BLaER1 treated with 17β-estradiol and CSF1 and Interleukin-3, amounts not matched to agents 10 nM and 100 nM (cell line): ENCODE data around the gene TCF7.

ENCODE experiments used
- H3K27ac ChIP-seq, 11 experiments: shearing (Covaris generic); formaldehyde crosslinking; 2 replicates each; pipeline ENCODE4 v1.8.1; 2022
- H3K27me3 ChIP-seq, 11 experiments: shearing (Covaris generic); formaldehyde crosslinking; 2 replicates each; pipeline ENCODE4 v1.8.1; 2022
- H3K36me3 ChIP-seq, 11 experiments: shearing (Covaris generic); formaldehyde crosslinking; 2 replicates each; pipeline ENCODE4 v1.8.1; 2022
- H3K4me1 ChIP-seq, 10 experiments: shearing (Covaris generic); formaldehyde crosslinking; 2 replicates each; pipeline ENCODE4 v1.8.1; 2022
- H3K4me2 ChIP-seq, 11 experiments: shearing (Covaris generic); formaldehyde crosslinking; 2 replicates each; pipeline ENCODE4 v1.8.1; 2022
- H3K4me3 ChIP-seq, 10 experiments: shearing (Covaris generic); formaldehyde crosslinking; 2 replicates each; pipeline ENCODE4 v1.8.1; 2022
- H3K9ac ChIP-seq, 11 experiments: shearing (Covaris generic); formaldehyde crosslinking; 2 replicates each; pipeline ENCODE4 v1.8.1; 2022
- H3K9me3 ChIP-seq, 11 experiments: shearing (Covaris generic); formaldehyde crosslinking; replicated peaks in 1 of 11; 2 replicates each; pipeline ENCODE4 v1.8.1; 2022
- H4K20me1 ChIP-seq, 11 experiments: shearing (Covaris generic); formaldehyde crosslinking; 2 replicates each; pipeline ENCODE4 v1.8.1; 2022
- Cebpa-rat ChIP-seq, 11 experiments: shearing (Covaris generic); IDR thresholded peaks; 2 replicates each; pipeline ENCODE4 v1.8.1; 2022

TCF7 gene

DNA sequence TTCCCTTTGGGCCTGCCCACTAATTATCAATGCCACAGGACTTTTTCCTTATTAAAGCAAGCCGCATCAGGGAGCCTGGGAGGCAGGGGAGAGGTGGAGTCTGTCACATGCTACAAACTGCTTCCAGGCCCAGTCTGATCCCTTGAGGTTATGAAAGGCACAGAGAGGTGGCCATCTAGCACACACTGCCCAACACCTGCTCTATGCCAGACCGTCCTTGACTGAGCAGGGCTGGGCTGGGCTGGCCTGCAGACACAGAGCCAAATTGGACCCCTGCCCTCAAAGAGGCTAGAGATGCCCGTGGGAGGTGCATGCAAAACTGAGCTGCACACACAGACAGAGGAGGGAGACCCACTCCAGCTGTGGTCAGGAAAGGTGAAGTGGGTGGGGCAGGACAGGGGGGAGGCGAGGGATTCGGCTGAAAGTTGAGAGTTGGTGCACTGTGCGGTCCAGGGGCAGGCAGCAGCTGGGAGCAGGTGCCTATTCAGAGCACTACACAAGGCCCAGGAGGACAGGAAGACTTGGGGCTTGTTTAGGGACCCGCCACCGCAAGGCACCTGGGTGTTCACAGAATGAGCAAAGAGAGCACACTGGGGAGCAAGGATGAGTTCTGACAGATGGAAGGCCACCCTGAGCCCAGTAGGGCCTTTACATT lies 36.4 kb upstream of the TCF7 start:
- Histone ChIP-seq H3K27ac (no peak overlapping the region), H3K36me3 (no peaks in the 10 kb centered on the region)
- no peak for TF ChIP-seq Cebpa-rat (IDR thresholded peaks at IDR 0.05)

DNA sequence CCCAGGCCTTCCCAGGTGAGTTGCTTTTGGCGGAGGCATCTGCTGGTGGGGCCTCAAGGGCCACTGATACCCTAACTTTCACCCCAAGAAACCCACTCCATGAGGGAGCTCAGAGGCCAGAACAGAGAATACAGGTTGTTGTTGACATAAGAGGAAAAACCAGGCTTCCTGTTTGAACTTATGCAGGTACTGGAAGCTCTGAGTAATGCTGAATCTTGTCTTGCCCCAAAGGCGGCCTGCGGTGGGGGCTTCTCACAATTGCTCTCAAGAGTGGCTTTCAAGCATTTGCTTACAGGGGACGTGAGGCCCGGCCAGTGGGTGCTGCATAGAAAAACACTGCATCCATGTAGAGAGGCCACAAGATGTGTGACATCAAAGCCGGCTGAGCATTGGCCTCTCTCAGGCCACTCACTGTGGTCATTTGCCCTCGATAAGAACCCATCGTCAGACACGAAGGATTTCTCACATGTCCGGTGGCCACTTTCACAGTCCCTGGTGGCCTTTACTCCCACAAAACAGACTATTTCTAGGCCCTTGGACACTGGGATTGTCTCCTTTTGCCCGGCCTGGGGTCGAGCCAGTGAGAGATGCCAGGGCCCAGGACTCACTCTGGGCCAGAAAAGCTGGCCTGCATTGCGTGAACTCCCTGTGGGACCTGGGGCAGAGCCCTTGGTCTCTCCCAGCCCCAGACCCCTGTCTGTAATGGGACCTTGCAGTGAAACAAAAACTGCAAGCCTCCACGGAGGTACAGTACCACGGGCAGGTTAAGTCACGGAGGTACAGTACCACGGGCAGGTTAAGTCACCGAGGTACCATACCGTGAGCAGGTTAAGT lies 34.5 kb upstream of the TCF7 start:
- H3K4me2 ChIP-seq: no peak overlapping the region
- TF ChIP-seq Cebpa-rat (IDR thresholded peaks at IDR 0.05): no peak
- peaks cover 0 to 7% (median 0%) of the 10 kb centered on the region in 11 experiments; a peak in 1 of 22 replicates for H3K9me3 ChIP-seq
- H3K27ac ChIP-seq: no peak overlapping the region
- no peaks in the 10 kb centered on the region for H3K36me3 ChIP-seq
- no peak overlapping the region for H3K4me3 ChIP-seq
- no peaks in the 10 kb centered on the region for H3K4me1 ChIP-seq
- no peak overlapping the region for H3K9ac ChIP-seq
- no peaks in the 10 kb centered on the region for H3K27me3 ChIP-seq
- no peaks in the 10 kb centered on the region for H4K20me1 ChIP-seq

More for the DNA sequence above, 36.4 kb upstream of the TCF7 start:
- Histone ChIP-seq H3K4me3 (no peak overlapping the region), H3K9ac (no peak overlapping the region), H3K4me1 (no peaks in the 10 kb centered on the region), H3K4me2 (no peak overlapping the region), H3K27me3 (0 out of 22 replicates have a peak, but pooled peaks cover 0 to 1% (median 0%) of the 10 kb centered on the region in 11 experiments), H3K9me3 (peaks cover 0 to 7% (median 0%) of the 10 kb centered on the region in 11 experiments; a peak in 1 of 22 replicates), H4K20me1 (no peaks in the 10 kb centered on the region)

DNA sequence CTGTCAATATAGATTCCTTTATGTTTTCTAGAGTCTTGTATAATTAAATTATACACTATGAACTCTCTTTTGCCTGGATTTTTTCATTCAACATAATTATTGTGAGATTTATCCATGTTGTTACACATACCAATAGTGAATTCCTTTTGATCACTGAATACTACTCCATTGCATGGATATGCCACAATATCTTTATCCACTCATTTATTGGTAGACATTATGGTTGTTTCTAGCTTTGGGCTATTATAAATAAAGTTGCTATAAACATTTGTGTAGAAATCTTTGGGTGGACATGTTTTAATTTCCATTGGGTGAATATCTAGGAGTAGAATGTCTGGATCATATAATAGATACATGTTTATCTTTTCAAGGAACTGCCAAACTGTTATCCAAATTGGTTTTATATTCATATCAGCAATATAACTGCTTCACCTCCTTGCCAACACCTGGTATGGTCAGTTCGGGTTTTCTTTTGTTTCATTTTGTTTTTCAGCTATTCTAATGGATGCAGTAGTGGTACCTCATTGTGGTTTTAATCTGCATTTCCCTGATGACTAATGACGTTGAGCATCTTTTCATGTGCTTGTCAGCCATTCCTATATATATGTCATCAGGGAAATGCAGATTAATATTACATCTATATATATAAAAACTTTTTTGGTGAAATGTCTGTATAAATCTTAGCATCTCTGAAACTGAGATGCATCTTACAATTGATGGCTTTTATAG lies 32.1 kb upstream of the TCF7 start:
- no peaks in the 10 kb centered on the region for H3K36me3 ChIP-seq
- H3K9ac ChIP-seq: no peak overlapping the region
- H3K27me3 ChIP-seq: peaks cover 15 to 22% (median 19%) of the 10 kb centered on the region in 11 experiments
- H3K4me3 ChIP-seq: no peak overlapping the region
- H3K27ac ChIP-seq: no peak overlapping the region
- TF ChIP-seq Cebpa-rat (IDR thresholded peaks at IDR 0.05): no peak
- H3K4me1 ChIP-seq: peaks cover 0 to 13% (median 4%) of the 10 kb centered on the region in 10 experiments; a peak in 11 of 20 replicates
- H3K9me3 ChIP-seq: peaks cover 0 to 7% (median 0%) of the 10 kb centered on the region in 11 experiments; a peak in 1 of 22 replicates
- H4K20me1 ChIP-seq: no peaks in the 10 kb centered on the region
- H3K4me2 ChIP-seq: no peak overlapping the region

DNA sequence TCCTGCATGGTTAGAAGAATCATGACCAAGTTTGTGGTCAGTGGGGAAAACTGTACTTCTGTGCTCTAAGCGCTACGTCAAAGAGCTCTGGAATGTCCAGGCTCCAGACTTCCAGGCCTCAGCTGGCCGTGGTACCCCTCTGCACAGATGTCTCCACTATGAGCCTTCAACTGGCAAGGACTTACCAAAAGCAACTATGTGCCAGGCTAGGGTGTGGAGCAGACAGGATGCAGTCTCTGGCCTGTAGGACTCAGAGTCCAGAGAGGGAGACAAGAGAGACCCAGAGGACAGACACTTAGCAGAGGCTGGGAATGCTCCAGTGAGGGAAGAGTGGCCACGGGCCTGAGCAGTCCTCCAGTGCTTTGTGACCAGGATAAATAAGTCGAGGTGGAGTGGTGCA lies 31.0 kb upstream of the TCF7 start:
- Histone ChIP-seq H3K9me3 (peaks cover 0 to 7% (median 0%) of the 10 kb centered on the region in 11 experiments; a peak in 1 of 22 replicates), H3K4me3 (no peak overlapping the region), H3K4me1 (peaks cover 0 to 19% (median 4%) of the 10 kb centered on the region in 10 experiments; a peak in 11 of 20 replicates), H4K20me1 (no peaks in the 10 kb centered on the region), H3K9ac (no peak overlapping the region), H3K27ac (no peak overlapping the region), H3K36me3 (no peaks in the 10 kb centered on the region), H3K4me2 (no peak overlapping the region), H3K27me3 (peaks cover 17 to 32% (median 26%) of the 10 kb centered on the region in 11 experiments)
- TF ChIP-seq Cebpa-rat (IDR thresholded peaks at IDR 0.05): no peak

DNA sequence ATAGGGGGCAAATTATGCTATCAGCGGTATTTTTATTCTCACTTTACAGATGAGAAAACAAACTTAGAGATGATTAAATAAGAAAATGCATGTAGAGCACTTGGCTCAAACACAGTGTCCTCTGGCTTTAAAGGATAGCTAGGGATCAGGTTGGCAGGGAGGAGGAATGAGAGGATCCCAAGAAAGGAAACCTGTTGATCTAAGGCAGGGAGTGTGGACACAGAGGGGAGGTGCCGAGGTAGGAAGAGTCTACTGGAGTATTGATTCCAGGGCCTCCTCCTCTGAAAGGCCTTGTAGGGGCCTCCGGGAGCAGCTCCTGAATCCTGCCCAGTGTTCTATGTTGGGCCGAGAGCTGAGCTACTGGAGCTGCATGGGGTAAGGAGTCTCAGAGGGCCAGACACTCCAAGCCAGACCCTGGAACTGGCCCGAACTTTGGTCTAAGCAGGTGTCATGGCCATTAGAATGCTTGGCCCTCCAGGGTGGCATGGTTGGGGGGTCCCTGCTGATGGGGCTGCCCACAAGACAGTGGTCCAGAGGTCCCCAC lies 30.4 kb upstream of the TCF7 start:
- Histone ChIP-seq H3K27ac (no peak overlapping the region), H3K9ac (no peak overlapping the region)
- TF ChIP-seq Cebpa-rat (IDR thresholded peaks at IDR 0.05): no peak

DNA sequence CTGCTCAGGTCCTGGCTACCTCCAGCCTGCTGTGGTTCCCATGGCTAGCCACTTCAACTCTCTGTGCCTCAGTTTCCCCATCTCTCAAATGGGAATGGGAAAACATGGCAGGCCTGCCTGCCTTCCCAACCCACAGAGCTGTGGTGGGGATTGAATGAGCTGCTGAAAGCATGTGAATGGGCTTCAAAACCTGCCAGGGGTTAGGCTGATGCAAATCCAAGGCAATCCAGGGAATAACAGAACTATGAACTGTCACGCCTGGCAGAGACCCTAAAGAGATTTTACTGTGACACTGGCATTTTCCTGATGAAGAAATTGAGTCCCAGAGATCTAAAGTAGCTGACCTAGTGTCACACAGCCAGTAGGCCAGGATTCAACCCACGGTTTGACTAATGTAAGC lies 29.9 kb upstream of the TCF7 start:
- Histone ChIP-seq H3K4me1 (peaks cover 0 to 30% (median 10%) of the 10 kb centered on the region in 10 experiments; a peak in 13 of 20 replicates), H3K27me3 (peaks cover 17 to 36% (median 26%) of the 10 kb centered on the region in 11 experiments), H3K9ac (no peak overlapping the region), H3K27ac (no peak overlapping the region), H3K4me3 (no peak overlapping the region), H3K9me3 (peaks cover 0 to 7% (median 0%) of the 10 kb centered on the region in 11 experiments; a peak in 1 of 22 replicates), H3K4me2 (no peak overlapping the region), H4K20me1 (no peaks in the 10 kb centered on the region), H3K36me3 (no peaks in the 10 kb centered on the region)
- no peak for TF ChIP-seq Cebpa-rat (IDR thresholded peaks at IDR 0.05)

More for the DNA sequence above, 30.4 kb upstream of the TCF7 start:
- no peaks in the 10 kb centered on the region for H3K36me3 ChIP-seq
- peaks cover 0 to 25% (median 5%) of the 10 kb centered on the region in 10 experiments; a peak in 12 of 20 replicates for H3K4me1 ChIP-seq
- H3K9me3 ChIP-seq: peaks cover 0 to 7% (median 0%) of the 10 kb centered on the region in 11 experiments; a peak in 1 of 22 replicates
- H3K27me3 ChIP-seq: peaks cover 17 to 36% (median 26%) of the 10 kb centered on the region in 11 experiments
- no peak overlapping the region for H3K4me3 ChIP-seq
- H4K20me1 ChIP-seq: no peaks in the 10 kb centered on the region
- H3K4me2 ChIP-seq: no peak overlapping the region

DNA sequence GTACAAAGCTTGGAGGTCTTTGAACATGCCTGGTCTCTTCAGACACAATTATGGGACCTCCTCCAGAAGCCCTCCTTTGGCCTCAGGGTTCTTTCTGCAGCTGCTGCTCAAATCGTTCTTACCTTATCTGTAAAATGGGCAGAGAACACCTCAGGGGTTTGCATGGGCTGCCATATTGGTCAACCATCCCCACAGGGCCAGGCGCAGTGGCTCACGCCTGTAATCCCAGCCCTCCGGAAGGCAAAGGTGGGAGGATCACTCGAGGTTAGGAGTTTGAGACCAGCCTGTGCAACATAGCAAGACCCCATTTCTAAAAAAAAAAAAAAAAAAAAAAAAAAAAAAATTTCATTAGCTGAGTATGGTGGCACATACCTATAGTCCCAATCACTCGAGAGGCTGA lies 29.1 kb upstream of the TCF7 start:
- H3K4me1 ChIP-seq: peaks cover 5 to 38% (median 18%) of the 10 kb centered on the region in 10 experiments; a peak in 18 of 20 replicates
- no peak overlapping the region for H3K4me3 ChIP-seq
- no peak for TF ChIP-seq Cebpa-rat (IDR thresholded peaks at IDR 0.05)
- no peak overlapping the region for H3K4me2 ChIP-seq
- no peak overlapping the region for H3K9ac ChIP-seq
- no peaks in the 10 kb centered on the region for H3K36me3 ChIP-seq
- peaks cover 0 to 7% (median 0%) of the 10 kb centered on the region in 11 experiments; a peak in 1 of 22 replicates for H3K9me3 ChIP-seq
- H3K27me3 ChIP-seq: peaks cover 17 to 36% (median 26%) of the 10 kb centered on the region in 11 experiments
- H3K27ac ChIP-seq: no peak overlapping the region
- no peaks in the 10 kb centered on the region for H4K20me1 ChIP-seq

DNA sequence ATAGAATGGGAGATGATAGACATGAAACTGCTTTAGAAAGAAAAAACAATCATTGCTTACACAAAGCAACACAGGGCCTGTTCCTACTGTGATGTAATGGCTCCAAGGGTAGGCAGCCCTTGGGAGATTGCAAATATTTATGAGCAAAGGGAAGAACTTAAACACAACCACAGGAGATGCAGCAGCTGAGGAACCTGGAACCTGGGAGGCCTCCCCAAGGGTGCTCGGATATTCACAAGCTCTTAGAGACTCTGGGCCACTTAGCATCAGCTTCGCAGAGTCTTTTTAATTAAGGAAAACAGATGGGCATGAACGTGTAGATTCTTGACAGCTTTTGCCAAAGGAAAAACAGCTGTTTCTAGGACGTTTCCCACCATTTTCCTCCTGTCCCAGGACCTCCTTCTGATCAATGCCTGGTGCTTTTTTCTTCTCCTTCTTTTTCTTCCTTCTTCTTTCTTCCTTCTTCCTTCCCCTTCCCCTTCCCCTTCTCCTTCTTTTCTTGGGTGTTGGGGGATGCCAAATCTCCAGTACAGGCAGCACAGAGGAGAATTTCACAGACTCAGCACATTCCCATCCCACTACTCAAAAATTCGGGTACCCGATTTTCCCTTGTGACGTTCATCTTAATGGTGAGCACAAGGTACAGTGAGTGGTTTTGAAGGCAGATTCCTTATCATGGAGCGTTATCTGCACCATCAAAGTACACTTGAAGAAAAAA lies 28.1 kb upstream of the TCF7 start:
- TF ChIP-seq Cebpa-rat (IDR thresholded peaks at IDR 0.05): no peak
- Histone ChIP-seq H3K4me2 (peak overlapping the region in 8 of 11 experiments; percentile 7 to 48 (median 27); a peak in 11 of 22 replicates), H3K4me1 (peaks cover 10 to 48% (median 28%) of the 10 kb centered on the region in 10 experiments; a peak in 18 of 20 replicates), H3K9me3 (peaks cover 0 to 7% (median 0%) of the 10 kb centered on the region in 11 experiments; a peak in 1 of 22 replicates), H3K9ac (no peak overlapping the region), H4K20me1 (no peaks in the 10 kb centered on the region), H3K27ac (no peak overlapping the region), H3K27me3 (peaks cover 17 to 36% (median 26%) of the 10 kb centered on the region in 11 experiments), H3K4me3 (no peak overlapping the region), H3K36me3 (no peaks in the 10 kb centered on the region)
